ENCODE results near the gene UVRAG.

Gene UVRAG
- 54.9 to 72.4 reads per million in 2 donors for total RNA-seq

- peak; percentile 89 for DNase-seq
These were observed at the start of gene UVRAG for GRCh38 chr11:75814677-75815344. TSS of gene UVRAG (plus strand) at chr11:75815210. CDS start at chr11:75815408, 198 bp downstream.

GRCh38 chr11:75766443-75767227 lies 48.4 kb upstream of the UVRAG start:
- DNase-seq, result no peak

GRCh38 chr11:75767228-75767572 lies 47.8 kb upstream of the UVRAG start:
- no peak for DNase-seq

GRCh38 chr11:75767793-75768111 lies 47.3 kb upstream of the UVRAG start:
- no peak for DNase-seq

- peak; percentile 56 for DNase-seq
These were observed 46.7 kb upstream of the UVRAG start, which contains the start of gene DGAT2 for GRCh38 chr11:75768112-75768908. TSS of gene DGAT2 (plus strand) at chr11:75768778. CDS start at chr11:75768992, 214 bp downstream.

GRCh38 chr11:75768909-75769771 lies 45.9 kb upstream of the UVRAG start:
- DNase-seq, result no peak

- DNase-seq, result no peak
These were observed 44.9 kb upstream of the UVRAG start for GRCh38 chr11:75770102-75770501.

- DNase-seq, result no peak
These were observed 43.2 kb upstream of the UVRAG start for GRCh38 chr11:75771646-75772410.

GRCh38 chr11:75773595-75774353 lies 41.2 kb upstream of the UVRAG start:
- DNase-seq, result no peak

- no peak for DNase-seq
These were observed 40.0 kb upstream of the UVRAG start for GRCh38 chr11:75775056-75775455.

- no peak for DNase-seq
These were observed 38.5 kb upstream of the UVRAG start for GRCh38 chr11:75776546-75776945.

- DNase-seq, result no peak
These were observed 37.4 kb upstream of the UVRAG start for GRCh38 chr11:75777461-75778110.

- no peak for DNase-seq
These were observed 36.0 kb upstream of the UVRAG start for GRCh38 chr11:75778962-75779361.

GRCh38 chr11:75779960-75780359 lies 35.0 kb upstream of the UVRAG start:
- no peak for DNase-seq

- DNase-seq, result no peak
These were observed 34.1 kb upstream of the UVRAG start for GRCh38 chr11:75780888-75781287.

- DNase-seq, result no peak
These were observed 33.7 kb upstream of the UVRAG start for GRCh38 chr11:75781296-75781695.

GRCh38 chr11:75781831-75782230 lies 33.2 kb upstream of the UVRAG start:
- no peak for DNase-seq

GRCh38 chr11:75782540-75783263 lies 32.3 kb upstream of the UVRAG start:
- DNase-seq, result no peak

- no peak for DNase-seq
These were observed 31.5 kb upstream of the UVRAG start for GRCh38 chr11:75783416-75784084.
